ENCODE data around the gene BEST1. TPM values are rescaled to one million over a fixed set of nuclear protein-coding genes. Genes with fewer than 3 reads are reported as not detected.

The BEST1 gene
- total and polyA plus RNA-seq, 2 of the 13 experiments (the other 11 are each of a cell fraction or from before 2014, with no cell fraction given) = 0.09 to 0.65 TPM

DNA sequence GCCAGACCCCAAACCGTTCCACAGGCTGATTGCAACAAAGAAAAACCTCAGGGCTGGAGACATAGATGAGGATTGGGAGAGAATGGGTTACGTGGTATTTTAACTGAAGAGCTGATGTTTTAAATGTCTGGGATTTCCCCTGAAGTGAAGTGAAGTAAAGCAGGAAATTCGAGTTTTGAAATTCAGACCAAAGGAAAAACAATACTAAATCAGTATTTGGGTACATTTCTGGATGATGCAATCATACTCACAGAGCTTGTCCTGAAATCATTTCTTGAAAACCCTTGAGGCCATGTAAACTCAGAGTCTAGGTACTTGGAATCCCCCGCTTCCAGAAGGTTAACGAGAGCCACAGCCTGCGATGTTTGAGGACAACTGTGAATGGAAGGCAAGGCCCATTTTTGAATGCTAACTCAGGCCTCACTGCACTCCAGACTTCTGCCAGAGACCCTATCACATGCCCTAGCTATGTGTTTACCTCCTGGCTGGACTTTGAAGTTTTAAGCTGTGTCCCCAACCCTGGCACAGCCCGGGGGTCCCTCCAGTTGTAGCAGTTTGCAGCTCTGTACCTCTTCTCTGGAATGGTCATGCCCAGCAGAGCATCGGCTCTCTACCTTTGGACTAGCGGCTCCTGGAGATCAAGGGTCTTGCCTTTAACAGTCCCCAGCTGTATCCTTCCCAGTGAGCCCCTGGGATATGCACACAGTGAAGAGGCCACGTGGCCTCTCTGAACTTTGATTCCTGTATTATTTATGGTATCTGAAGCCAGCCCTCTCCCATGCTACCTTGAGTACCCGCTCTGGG, 22.7 kb downstream of the BEST1 start (continued):
- TF ChIP-seq, protein P1, sequence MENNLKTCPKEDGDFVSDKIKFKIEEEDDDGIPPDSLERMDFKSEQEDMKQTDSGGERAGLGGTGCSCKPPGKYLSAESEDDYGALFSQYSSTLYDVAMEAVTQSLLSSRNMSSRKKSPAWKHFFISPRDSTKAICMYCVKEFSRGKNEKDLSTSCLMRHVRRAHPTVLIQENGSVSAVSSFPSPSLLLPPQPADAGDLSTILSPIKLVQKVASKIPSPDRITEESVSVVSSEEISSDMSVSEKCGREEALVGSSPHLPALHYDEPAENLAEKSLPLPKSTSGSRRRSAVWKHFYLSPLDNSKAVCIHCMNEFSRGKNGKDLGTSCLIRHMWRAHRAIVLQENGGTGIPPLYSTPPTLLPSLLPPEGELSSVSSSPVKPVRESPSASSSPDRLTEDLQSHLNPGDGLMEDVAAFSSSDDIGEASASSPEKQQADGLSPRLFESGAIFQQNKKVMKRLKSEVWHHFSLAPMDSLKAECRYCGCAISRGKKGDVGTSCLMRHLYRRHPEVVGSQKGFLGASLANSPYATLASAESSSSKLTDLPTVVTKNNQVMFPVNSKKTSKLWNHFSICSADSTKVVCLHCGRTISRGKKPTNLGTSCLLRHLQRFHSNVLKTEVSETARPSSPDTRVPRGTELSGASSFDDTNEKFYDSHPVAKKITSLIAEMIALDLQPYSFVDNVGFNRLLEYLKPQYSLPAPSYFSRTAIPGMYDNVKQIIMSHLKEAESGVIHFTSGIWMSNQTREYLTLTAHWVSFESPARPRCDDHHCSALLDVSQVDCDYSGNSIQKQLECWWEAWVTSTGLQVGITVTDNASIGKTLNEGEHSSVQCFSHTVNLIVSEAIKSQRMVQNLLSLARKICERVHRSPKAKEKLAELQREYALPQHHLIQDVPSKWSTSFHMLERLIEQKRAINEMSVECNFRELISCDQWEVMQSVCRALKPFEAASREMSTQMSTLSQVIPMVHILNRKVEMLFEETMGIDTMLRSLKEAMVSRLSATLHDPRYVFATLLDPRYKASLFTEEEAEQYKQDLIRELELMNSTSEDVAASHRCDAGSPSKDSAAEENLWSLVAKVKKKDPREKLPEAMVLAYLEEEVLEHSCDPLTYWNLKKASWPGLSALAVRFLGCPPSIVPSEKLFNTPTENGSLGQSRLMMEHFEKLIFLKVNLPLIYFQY (CRISPR knock-in tag; IDR thresholded peaks at IDR 0.05; ENCODE audit: borderline replicate concordance) = no peak
- no peak; the same call in 1 of the 2 replicates for TF ChIP-seq ZSCAN22 (CRISPR knock-in tag; IDR thresholded peaks at IDR 0.05)
- TF ChIP-seq HCFC1 (IDR thresholded peaks at IDR 0.05; ENCODE audit: low read depth, low read length) = peak; percentile 38; the same call in 1 of the 2 replicates
- 0 out of 2 replicates have a peak, but pooled peaks have one; percentile 56 for TF ChIP-seq ZNF101 (CRISPR knock-in tag; IDR thresholded peaks at IDR 0.05; ENCODE audit: borderline replicate concordance, low read depth)
- TF ChIP-seq ZNF260 (CRISPR knock-in tag; IDR thresholded peaks at IDR 0.05; ENCODE audit: borderline replicate concordance, low read depth) = no peak
- 0 out of 2 replicates have a peak, but pooled peaks have one; percentile 27 for TF ChIP-seq TCF7 (IDR thresholded peaks at IDR 0.05; ENCODE audit: low read depth)
- TF ChIP-seq RXRA (CRISPR knock-in tag; IDR thresholded peaks at IDR 0.05) = peak; percentile 80
- peak; percentile 91 for TF ChIP-seq MED8 (CRISPR knock-in tag; IDR thresholded peaks at IDR 0.05; ENCODE audit: insufficient replicate concordance)
- TF ChIP-seq ZNF143 (CRISPR knock-in tag; IDR thresholded peaks at IDR 0.05) = peak; percentile 78
- TF ChIP-seq KDM2A (CRISPR knock-in tag; IDR thresholded peaks at IDR 0.05; ENCODE audit: borderline replicate concordance, low read depth) = peak; percentile 52; the same call in 1 of the 2 replicates
- peak; percentile 54; the same call in 1 of the 2 replicates for TF ChIP-seq THAP11 (CRISPR knock-in tag; IDR thresholded peaks at IDR 0.05)
- TF ChIP-seq KDM4B (CRISPR knock-in tag; IDR thresholded peaks at IDR 0.05) = peak; percentile 86
- TF ChIP-seq ATF7-NPFF (CRISPR knock-in tag; IDR thresholded peaks at IDR 0.05; ENCODE audit: low read depth) = peak; percentile 47; the same call in 1 of the 2 replicates
- TF ChIP-seq EP300 (IDR thresholded peaks at IDR 0.05; ENCODE audit: low read depth in 2 of 2, low read length in 2 of 2) = peak in 1 of 2 experiments; percentile 79; a peak in 2 of 4 replicates
- TF ChIP-seq EP300 (CRISPR knock-in tag; IDR thresholded peaks at IDR 0.05; ENCODE audit: borderline replicate concordance) = peak; percentile 78
- TF ChIP-seq, protein P2, sequence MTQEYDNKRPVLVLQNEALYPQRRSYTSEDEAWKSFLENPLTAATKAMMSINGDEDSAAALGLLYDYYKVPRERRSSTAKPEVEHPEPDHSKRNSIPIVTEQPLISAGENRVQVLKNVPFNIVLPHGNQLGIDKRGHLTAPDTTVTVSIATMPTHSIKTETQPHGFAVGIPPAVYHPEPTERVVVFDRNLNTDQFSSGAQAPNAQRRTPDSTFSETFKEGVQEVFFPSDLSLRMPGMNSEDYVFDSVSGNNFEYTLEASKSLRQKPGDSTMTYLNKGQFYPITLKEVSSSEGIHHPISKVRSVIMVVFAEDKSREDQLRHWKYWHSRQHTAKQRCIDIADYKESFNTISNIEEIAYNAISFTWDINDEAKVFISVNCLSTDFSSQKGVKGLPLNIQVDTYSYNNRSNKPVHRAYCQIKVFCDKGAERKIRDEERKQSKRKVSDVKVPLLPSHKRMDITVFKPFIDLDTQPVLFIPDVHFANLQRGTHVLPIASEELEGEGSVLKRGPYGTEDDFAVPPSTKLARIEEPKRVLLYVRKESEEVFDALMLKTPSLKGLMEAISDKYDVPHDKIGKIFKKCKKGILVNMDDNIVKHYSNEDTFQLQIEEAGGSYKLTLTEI (CRISPR knock-in tag; conservative IDR thresholded peaks at IDR 0.05) = no peak
- peak; percentile 85; the same call in 1 of the 2 replicates for TF ChIP-seq SIN3A (IDR thresholded peaks at IDR 0.05; ENCODE audit: borderline replicate concordance, low read depth, low read length)
- peak; percentile 86; the same call in 1 of the 2 replicates for TF ChIP-seq HOXA5 (CRISPR knock-in tag; IDR thresholded peaks at IDR 0.05)
- TF ChIP-seq, protein P3, sequence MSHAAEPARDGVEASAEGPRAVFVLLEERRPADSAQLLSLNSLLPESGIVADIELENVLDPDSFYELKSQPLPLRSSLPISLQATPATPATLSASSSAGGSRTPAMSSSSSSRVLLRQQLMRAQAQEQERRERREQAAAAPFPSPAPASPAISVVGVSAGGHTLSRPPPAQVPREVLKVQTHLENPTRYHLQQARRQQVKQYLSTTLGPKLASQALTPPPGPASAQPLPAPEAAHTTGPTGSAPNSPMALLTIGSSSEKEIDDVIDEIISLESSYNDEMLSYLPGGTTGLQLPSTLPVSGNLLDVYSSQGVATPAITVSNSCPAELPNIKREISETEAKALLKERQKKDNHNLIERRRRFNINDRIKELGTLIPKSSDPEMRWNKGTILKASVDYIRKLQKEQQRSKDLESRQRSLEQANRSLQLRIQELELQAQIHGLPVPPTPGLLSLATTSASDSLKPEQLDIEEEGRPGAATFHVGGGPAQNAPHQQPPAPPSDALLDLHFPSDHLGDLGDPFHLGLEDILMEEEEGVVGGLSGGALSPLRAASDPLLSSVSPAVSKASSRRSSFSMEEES (CRISPR knock-in tag; IDR thresholded peaks at IDR 0.05) = peak; percentile 99
- 0 out of 2 replicates have a peak, but pooled peaks have one; percentile 46 for TF ChIP-seq ZNF616 (CRISPR knock-in tag; IDR thresholded peaks at IDR 0.05; ENCODE audit: low read depth)
